HCT116 (cell line): Measurements from ENCODE around the gene EIF2B2. TPM values are rescaled to one million over a fixed set of nuclear protein-coding genes. Genes with fewer than 3 reads are reported as not detected.

Experiments used
- ATAC-seq: fragments of 200-7000 bp; cut with Tn5 transposase; 2 replicates; pipeline ENCODE4 v1.9.1; 2020; ENCODE audit warnings: mild to moderate bottlenecking, moderate library complexity
- BruUV-seq: library from RNA; stranded (reverse); fragments of 400-500 nt; replicated peaks from 2 replicates; lab custom pipeline; 2021; lab: Mats Ljungman, UMichigan
- CTCF ChIA-PET: fragments of 300-600 bp; sonication (Branson Sonifier 250); formaldehyde crosslinking; loops from one replicate; lab custom pipeline; 2021; ENCODE audit warnings: antibody characterized with exemption; lab: Charles Lee
- POLR2A ChIA-PET: fragments of 300-600, 350-600 bp; sonication (Branson Sonifier 250); formaldehyde crosslinking; loops from one replicate; lab custom pipeline; 2021; ENCODE audit warnings: antibody characterized with exemption; lab: Charles Lee
- RAD21 ChIA-PET, 2 experiments: fragments of 300-600 bp; sonication (Branson Sonifier 250); formaldehyde crosslinking; loops; one replicate each; lab custom pipeline; 2023; ENCODE audit warnings: low total read pairs in 2 of 2; ENCODE audit not compliant: uncharacterized antibody in 2 of 2, unreplicated experiment in 2 of 2, low non-redundant PET in 1 of 2; lab: Charles Lee
- DNase-seq: peaks from one replicate; pipeline ENCODE4 v3.0.0-alpha.2; 2010; ENCODE audit warnings: low read depth, low spot score
- H2AFZ ChIP-seq: fragments of 200-600 bp; shearing (Covaris generic), sonication (generic); 2 replicates; pipeline ENCODE4 v1.6.1; 2017; ENCODE audit warnings: low read depth, mixed run types, mixed read lengths, antibody characterized with exemption, low read length; ENCODE audit not compliant: poor library complexity, severe bottlenecking
- H3K27ac ChIP-seq: 2 replicates; pipeline ENCODE4 v1.5.1; 2012; ENCODE audit warnings: low read depth, low read length
- H3K27me3 ChIP-seq: fragments of 200-600 bp; sonication (generic); 2 replicates; pipeline ENCODE4 v1.6.1; 2016; ENCODE audit warnings: mixed run types, low read length, mixed read lengths; ENCODE audit not compliant: insufficient read depth
- H3K36me3 ChIP-seq, 2 experiments: fragments of 200-500 bp in 1 of 2; fragments of 200-600 bp in 1 of 2; sonication (Bioruptor generic) in 1 of 2; sonication (generic) in 1 of 2; 2 replicates each; pipeline versions ENCODE4 v1.5.1 to v1.6.1; 2014 to 2016; ENCODE audit warnings: low read length in 2 of 2, inconsistent platforms in 1 of 2, mixed read lengths in 1 of 2, mixed run types in 1 of 2; ENCODE audit not compliant: insufficient read depth in 2 of 2, control insufficient read depth in 1 of 2
- H3K4me1 ChIP-seq, 2 experiments: fragments of 200-600 bp in 1 of 2; sonication (generic) in 1 of 2; 2 replicates each; pipeline versions ENCODE4 v1.5.1 to v1.6.1; 2012 to 2017; ENCODE audit warnings: low read length in 2 of 2, inconsistent platforms in 1 of 2, mild to moderate bottlenecking in 1 of 2, mixed read lengths in 1 of 2, mixed run types in 1 of 2, moderate library complexity in 1 of 2; ENCODE audit not compliant: insufficient read depth in 2 of 2, control insufficient read depth in 1 of 2
- H3K4me2 ChIP-seq: fragments of 200-600 bp; sonication (generic); 2 replicates; pipeline ENCODE4 v1.6.1; 2017; ENCODE audit warnings: mixed run types, low read length, mixed read lengths
- H3K4me3 ChIP-seq, 2 experiments: fragments of 200-600 bp in 1 of 2; sonication (generic) in 1 of 2; replicated peaks in 1 of 2; 2 replicates each; pipeline ENCODE4 v1.5.1; 2011 to 2016; ENCODE audit warnings: low read length in 2 of 2, control low read depth in 1 of 2, low read depth in 1 of 2, mild to moderate bottlenecking in 1 of 2, mixed read lengths in 1 of 2, mixed run types in 1 of 2
- H3K79me2 ChIP-seq: fragments of 200-600 bp; sonication (generic); 2 replicates; pipeline ENCODE4 v1.6.1; 2017; ENCODE audit warnings: mild to moderate bottlenecking, mixed run types, low read length, moderate library complexity, mixed read lengths; ENCODE audit not compliant: insufficient read depth
- H3K9ac ChIP-seq: fragments of 200-600 bp; sonication (generic); 2 replicates; pipeline ENCODE4 v1.6.1; 2016; ENCODE audit warnings: low read length, mixed read lengths
- H3K9me2 ChIP-seq: fragments of 200-600 bp; sonication (generic), shearing (Covaris generic); 2 replicates; pipeline ENCODE4 v1.6.1; 2017; ENCODE audit warnings: mixed run types, mild to moderate bottlenecking, moderate library complexity; ENCODE audit not compliant: insufficient read depth
- H3K9me3 ChIP-seq, 2 experiments: fragments of 200-500 bp in 1 of 2; fragments of 200-600 bp in 1 of 2; sonication (Bioruptor generic) in 1 of 2; sonication (generic) in 1 of 2; 2 replicates each; pipeline ENCODE4 v1.6.1; 2014 to 2017; ENCODE audit warnings: low read length in 2 of 2, mixed read lengths in 2 of 2, inconsistent platforms in 1 of 2, low read depth in 1 of 2, mild to moderate bottlenecking in 1 of 2, mixed run types in 1 of 2, moderate library complexity in 1 of 2; ENCODE audit not compliant: control insufficient read depth in 1 of 2, insufficient read depth in 1 of 2
- H4K20me1 ChIP-seq: fragments of 200-600 bp; sonication (generic), shearing (Covaris generic); 2 replicates; pipeline ENCODE4 v1.6.1; 2017; ENCODE audit warnings: mixed run types, mild to moderate bottlenecking, moderate library complexity; ENCODE audit not compliant: insufficient read depth
- CBX3 ChIP-seq: IDR thresholded peaks from 2 replicates; pipeline ENCODE4 v1.6.1; 2012; ENCODE audit warnings: low read depth
- CEBPB ChIP-seq: IDR thresholded peaks from 2 replicates; pipeline ENCODE4 v1.6.1; 2012; ENCODE audit warnings: low read depth
- EZH2 ChIP-seq: fragments of 200-600 bp; sonication (generic); IDR thresholded peaks from 2 replicates; pipeline ENCODE4 v1.6.1; 2017; ENCODE audit warnings: antibody characterized with exemption, mixed run types
- JUND ChIP-seq: IDR thresholded peaks from 2 replicates; pipeline ENCODE4 v1.6.1; 2012
- POLR2A ChIP-seq: IDR thresholded peaks from 2 replicates; pipeline ENCODE4 v1.7.0; 2011; ENCODE audit warnings: borderline replicate concordance; ENCODE audit not compliant: insufficient read depth, insufficient read length; ENCODE audit errors: extremely low read depth
- POLR2AphosphoS5 ChIP-seq: IDR thresholded peaks from 2 replicates; pipeline ENCODE4 v1.6.1; 2011; ENCODE audit warnings: mild to moderate bottlenecking, low read depth, low read length, moderate library complexity
- RAD21 ChIP-seq: IDR thresholded peaks from 2 replicates; pipeline ENCODE4 v1.6.1; 2012; ENCODE audit warnings: low read depth, mild to moderate bottlenecking
- SIN3A ChIP-seq: IDR thresholded peaks from 2 replicates; pipeline ENCODE4 v1.6.1; 2012; ENCODE audit warnings: low read depth
- SP1 ChIP-seq: IDR thresholded peaks from 2 replicates; pipeline ENCODE4 v1.6.1; 2012; ENCODE audit warnings: low read depth
- SRF ChIP-seq: IDR thresholded peaks from 2 replicates; pipeline ENCODE4 v1.6.1; 2012; ENCODE audit warnings: low read depth
- TCF7L2 ChIP-seq: IDR thresholded peaks from 2 replicates; pipeline ENCODE4 v1.7.0; 2011; ENCODE audit warnings: borderline replicate concordance, inconsistent platforms; ENCODE audit not compliant: insufficient read depth, insufficient read length; ENCODE audit errors: extremely low read depth
- YY1 ChIP-seq: IDR thresholded peaks from 2 replicates; pipeline ENCODE4 v1.6.1; 2011; ENCODE audit warnings: low read length, low read depth, moderate library complexity, mild to moderate bottlenecking; ENCODE audit not compliant: insufficient replicate concordance; ENCODE audit errors: extremely low read depth
- ZNF274 ChIP-seq: fragments of 200-500 bp; sonication (Bioruptor generic); IDR thresholded peaks from 2 replicates; pipeline ENCODE4 v1.6.1; 2014; ENCODE audit warnings: mild to moderate bottlenecking, low read depth, low read length, inconsistent platforms
- intact Hi-C: fragments of 100-400 bp; cut with micrococcal nuclease; formaldehyde crosslinking; loops from 2 replicates; pipeline ENCODE4 v1.10.0; 2022
- total RNA-seq: library from RNA; stranded (reverse); gene quantifications from one replicate; pipeline ENCODE4 v1.2.1, GENCODE V29; 2021; ENCODE audit not compliant: unreplicated experiment
- TF ChIP-seq, protein P1 (sequence below), 3 experiments: fragments of 200-600 bp in 1 of 3; sonication (generic) in 1 of 3; IDR thresholded peaks in 2 of 3; conservative IDR thresholded peaks in 1 of 3; 2 replicates each; pipeline ENCODE4 v1.5.1; 2012 to 2017; ENCODE audit warnings: low read depth in 2 of 3, low read length in 2 of 3, antibody characterized with exemption in 1 of 3, borderline replicate concordance in 1 of 3, control low read depth in 1 of 3, mild to moderate bottlenecking in 1 of 3, mixed read lengths in 1 of 3, mixed run types in 1 of 3, moderate library complexity in 1 of 3; ENCODE audit not compliant: insufficient read depth in 1 of 3
- TF ChIP-seq, protein P2 (sequence below): IDR thresholded peaks from 2 replicates; pipeline ENCODE4 v1.6.1; 2012
- TF ChIP-seq, protein P3 (sequence below): IDR thresholded peaks from 2 replicates; pipeline ENCODE4 v1.6.1; 2011; ENCODE audit warnings: mild to moderate bottlenecking, low read length, moderate library complexity; ENCODE audit not compliant: insufficient replicate concordance; ENCODE audit errors: extremely low read depth

The EIF2B2 gene
- total RNA-seq, 1 experiment from 2014 or later, result 54.8 TPM

DNA sequence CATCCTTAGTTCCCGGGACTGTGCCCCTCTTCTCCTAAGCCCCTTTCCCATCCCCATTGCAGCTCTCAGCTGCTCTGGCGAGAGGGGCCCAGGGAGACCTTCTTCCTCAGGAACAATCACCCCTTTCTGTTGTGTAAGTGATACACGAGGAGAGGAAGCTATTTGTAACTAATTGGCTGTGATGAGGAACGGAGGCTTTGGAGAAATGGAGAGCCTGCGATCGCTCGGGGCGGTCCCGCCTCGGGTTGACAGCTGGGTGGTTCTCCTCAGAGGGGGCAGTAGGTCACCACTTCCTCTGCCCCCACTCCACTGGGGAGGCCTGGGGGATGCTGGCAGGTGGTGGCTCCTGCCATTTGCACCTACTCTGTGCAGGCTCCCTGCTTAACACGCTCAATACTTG is 40.7 kb upstream of the EIF2B2 start:
- no peaks in the 10 kb centered on the region for H3K9me2 ChIP-seq
- H3K4me1 ChIP-seq, result no peaks in the 10 kb centered on the region
- intact Hi-C loops, result no loop called here
- RAD21 ChIA-PET, result no interaction called here
- H3K9ac ChIP-seq, result no peak overlapping the region
- ATAC-seq (no peak), DNase-seq (no peak)
- TF ChIP-seq POLR2AphosphoS5, result no peak
- TF ChIP-seq JUND, result no peak
- no peak for TF ChIP-seq SRF
- no peak for TF ChIP-seq ZNF274
- no peak for TF ChIP-seq POLR2A
- TF ChIP-seq, protein P1, sequence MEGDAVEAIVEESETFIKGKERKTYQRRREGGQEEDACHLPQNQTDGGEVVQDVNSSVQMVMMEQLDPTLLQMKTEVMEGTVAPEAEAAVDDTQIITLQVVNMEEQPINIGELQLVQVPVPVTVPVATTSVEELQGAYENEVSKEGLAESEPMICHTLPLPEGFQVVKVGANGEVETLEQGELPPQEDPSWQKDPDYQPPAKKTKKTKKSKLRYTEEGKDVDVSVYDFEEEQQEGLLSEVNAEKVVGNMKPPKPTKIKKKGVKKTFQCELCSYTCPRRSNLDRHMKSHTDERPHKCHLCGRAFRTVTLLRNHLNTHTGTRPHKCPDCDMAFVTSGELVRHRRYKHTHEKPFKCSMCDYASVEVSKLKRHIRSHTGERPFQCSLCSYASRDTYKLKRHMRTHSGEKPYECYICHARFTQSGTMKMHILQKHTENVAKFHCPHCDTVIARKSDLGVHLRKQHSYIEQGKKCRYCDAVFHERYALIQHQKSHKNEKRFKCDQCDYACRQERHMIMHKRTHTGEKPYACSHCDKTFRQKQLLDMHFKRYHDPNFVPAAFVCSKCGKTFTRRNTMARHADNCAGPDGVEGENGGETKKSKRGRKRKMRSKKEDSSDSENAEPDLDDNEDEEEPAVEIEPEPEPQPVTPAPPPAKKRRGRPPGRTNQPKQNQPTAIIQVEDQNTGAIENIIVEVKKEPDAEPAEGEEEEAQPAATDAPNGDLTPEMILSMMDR (IDR thresholded peaks at IDR 0.05 in 2 of 3, conservative IDR thresholded peaks at IDR 0.05 in 1 of 3; ENCODE audit: borderline replicate concordance in 1 of 3, insufficient read depth in 1 of 3, low read depth in 2 of 3, low read length in 2 of 3), result no peak
- TF ChIP-seq CBX3, result no peak
- TF ChIP-seq, protein P2, sequence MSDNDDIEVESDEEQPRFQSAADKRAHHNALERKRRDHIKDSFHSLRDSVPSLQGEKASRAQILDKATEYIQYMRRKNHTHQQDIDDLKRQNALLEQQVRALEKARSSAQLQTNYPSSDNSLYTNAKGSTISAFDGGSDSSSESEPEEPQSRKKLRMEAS, result no peak
- no peak for TF ChIP-seq SP1
- H3K79me2 ChIP-seq, result no peaks in the 10 kb centered on the region
- H3K36me3 ChIP-seq, result no peaks in the 10 kb centered on the region
- no peak overlapping the region for H3K4me3 ChIP-seq
- H3K27ac ChIP-seq, result no peak overlapping the region
- no peaks in the 10 kb centered on the region for H3K9me3 ChIP-seq
- H3K4me2 ChIP-seq, result no peak overlapping the region
- H3K27me3 ChIP-seq, result no peaks in the 10 kb centered on the region
- H2AFZ ChIP-seq, result no peak overlapping the region
- H4K20me1 ChIP-seq, result no peaks in the 10 kb centered on the region
- POLR2A ChIA-PET, result no interaction called here
- BruUV-seq, result no TSS peak
- CTCF ChIA-PET, result no interaction called here

DNA sequence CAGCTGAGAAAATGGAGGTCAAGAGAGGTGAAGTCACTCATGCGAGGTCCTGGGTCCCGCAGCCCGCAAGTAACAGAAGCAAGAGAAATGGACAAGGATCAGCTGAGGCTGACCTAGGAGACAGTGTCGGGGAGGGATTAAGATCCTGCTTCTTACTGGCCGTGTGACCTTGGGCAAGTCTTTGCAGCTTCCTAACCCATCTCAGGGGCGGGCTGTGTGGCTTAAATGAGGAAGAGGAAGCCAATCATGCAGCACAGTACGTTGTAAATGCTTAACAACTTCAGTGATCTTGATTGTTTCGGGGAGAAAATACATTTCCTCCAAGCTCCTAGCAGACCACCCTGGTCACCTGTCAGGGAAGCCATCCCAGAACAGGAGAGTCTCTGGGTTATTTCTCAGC is 40.2 kb upstream of the EIF2B2 start:
- BruUV-seq, result no TSS peak
- Histone ChIP-seq H3K4me3 (no peak overlapping the region), H3K4me1 (no peaks in the 10 kb centered on the region), H3K9me2 (no peaks in the 10 kb centered on the region), H3K9me3 (no peaks in the 10 kb centered on the region), H3K4me2 (no peak overlapping the region), H4K20me1 (no peaks in the 10 kb centered on the region), H3K27me3 (no peaks in the 10 kb centered on the region), H3K36me3 (no peaks in the 10 kb centered on the region), H3K79me2 (no peaks in the 10 kb centered on the region), H3K27ac (no peak overlapping the region), H3K9ac (no peak overlapping the region), H2AFZ (no peak overlapping the region)
- ChIA-PET RAD21 (no interaction called here), POLR2A (no interaction called here), CTCF (no interaction called here)
- ATAC-seq, result no peak
- DNase-seq, result no peak
- intact Hi-C loops, result no loop called here
- no peak for TF ChIP-seq POLR2A
- no peak for TF ChIP-seq RAD21
- no peak for TF ChIP-seq CBX3
- no peak for TF ChIP-seq CEBPB
- no peak for TF ChIP-seq TCF7L2
- no peak for TF ChIP-seq SRF
- TF ChIP-seq, protein P3, sequence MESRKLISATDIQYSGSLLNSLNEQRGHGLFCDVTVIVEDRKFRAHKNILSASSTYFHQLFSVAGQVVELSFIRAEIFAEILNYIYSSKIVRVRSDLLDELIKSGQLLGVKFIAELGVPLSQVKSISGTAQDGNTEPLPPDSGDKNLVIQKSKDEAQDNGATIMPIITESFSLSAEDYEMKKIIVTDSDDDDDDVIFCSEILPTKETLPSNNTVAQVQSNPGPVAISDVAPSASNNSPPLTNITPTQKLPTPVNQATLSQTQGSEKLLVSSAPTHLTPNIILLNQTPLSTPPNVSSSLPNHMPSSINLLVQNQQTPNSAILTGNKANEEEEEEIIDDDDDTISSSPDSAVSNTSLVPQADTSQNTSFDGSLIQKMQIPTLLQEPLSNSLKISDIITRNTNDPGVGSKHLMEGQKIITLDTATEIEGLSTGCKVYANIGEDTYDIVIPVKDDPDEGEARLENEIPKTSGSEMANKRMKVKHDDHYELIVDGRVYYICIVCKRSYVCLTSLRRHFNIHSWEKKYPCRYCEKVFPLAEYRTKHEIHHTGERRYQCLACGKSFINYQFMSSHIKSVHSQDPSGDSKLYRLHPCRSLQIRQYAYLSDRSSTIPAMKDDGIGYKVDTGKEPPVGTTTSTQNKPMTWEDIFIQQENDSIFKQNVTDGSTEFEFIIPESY, result no peak
- no peak for TF ChIP-seq YY1
- no peak for TF ChIP-seq EZH2
- no peak for TF ChIP-seq SIN3A
